ENCODE measurements around the gene VAMP4.

GRCh38 chr1:171716616-171717015 is 25.2 kb downstream of the VAMP4 start:
- no peak for TF ChIP-seq POLR2A (IDR thresholded peaks at IDR 0.05)
- no peak for TF ChIP-seq CTCF (IDR thresholded peaks at IDR 0.05)

Data from heart left ventricle (tissue), 13 donors.